GM19025 (cell line): ENCODE data around the gene TAF4.
"Not testable (repeated sequence)": the region's sequence is repeated elsewhere in the genome, so short reads cannot be mapped to it uniquely, and the experiment has no call there.

Experiments
- ATAC-seq: cut with Tn5 transposase; IDR thresholded peaks from one replicate; pipeline ENCODE4 v1.9.1; 2021; ENCODE audit warnings: mild to moderate bottlenecking, low read depth, moderate library complexity; ENCODE audit not compliant: unreplicated experiment

TAF4 gene, protein sequence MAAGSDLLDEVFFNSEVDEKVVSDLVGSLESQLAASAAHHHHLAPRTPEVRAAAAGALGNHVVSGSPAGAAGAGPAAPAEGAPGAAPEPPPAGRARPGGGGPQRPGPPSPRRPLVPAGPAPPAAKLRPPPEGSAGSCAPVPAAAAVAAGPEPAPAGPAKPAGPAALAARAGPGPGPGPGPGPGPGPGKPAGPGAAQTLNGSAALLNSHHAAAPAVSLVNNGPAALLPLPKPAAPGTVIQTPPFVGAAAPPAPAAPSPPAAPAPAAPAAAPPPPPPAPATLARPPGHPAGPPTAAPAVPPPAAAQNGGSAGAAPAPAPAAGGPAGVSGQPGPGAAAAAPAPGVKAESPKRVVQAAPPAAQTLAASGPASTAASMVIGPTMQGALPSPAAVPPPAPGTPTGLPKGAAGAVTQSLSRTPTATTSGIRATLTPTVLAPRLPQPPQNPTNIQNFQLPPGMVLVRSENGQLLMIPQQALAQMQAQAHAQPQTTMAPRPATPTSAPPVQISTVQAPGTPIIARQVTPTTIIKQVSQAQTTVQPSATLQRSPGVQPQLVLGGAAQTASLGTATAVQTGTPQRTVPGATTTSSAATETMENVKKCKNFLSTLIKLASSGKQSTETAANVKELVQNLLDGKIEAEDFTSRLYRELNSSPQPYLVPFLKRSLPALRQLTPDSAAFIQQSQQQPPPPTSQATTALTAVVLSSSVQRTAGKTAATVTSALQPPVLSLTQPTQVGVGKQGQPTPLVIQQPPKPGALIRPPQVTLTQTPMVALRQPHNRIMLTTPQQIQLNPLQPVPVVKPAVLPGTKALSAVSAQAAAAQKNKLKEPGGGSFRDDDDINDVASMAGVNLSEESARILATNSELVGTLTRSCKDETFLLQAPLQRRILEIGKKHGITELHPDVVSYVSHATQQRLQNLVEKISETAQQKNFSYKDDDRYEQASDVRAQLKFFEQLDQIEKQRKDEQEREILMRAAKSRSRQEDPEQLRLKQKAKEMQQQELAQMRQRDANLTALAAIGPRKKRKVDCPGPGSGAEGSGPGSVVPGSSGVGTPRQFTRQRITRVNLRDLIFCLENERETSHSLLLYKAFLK

DNA sequence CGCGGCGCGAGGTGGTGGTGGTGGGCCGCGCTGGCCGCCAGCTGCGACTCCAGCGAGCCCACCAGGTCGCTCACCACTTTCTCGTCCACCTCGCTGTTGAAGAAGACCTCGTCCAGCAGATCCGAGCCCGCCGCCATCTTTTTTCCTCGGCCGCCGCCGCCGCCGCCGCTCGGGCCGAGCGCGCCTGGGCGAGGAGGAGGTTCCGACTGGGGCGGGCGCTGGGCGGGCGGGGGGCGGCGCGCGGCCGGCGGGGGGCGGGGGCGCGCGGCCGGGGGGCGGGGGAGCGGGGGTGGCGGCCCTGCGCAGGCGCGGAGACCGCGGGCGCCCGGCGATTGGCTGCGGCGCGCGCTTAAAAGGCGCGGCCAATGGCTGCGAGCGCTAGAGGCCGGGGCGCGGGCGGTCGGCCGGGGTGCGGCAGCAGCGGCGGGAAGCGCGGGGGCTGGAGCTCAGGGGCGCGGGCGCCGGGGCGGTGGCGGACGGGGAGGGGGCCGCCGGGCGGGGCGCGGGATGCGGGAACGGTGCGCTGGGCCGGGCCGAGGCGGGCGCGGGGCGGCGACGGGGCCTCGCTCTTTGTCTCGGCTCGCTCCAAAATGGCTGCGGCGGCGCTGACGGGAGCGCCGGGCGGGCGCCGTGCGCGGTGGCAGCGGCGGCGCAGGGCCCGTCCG is at the start of gene TAF4:
TAF4 (minus strand) TSS at position 208 of the 665 bp plus-strand sequence; CDS start at position 137, 71 bp downstream.
- peak; percentile 68 for ATAC-seq

DNA sequence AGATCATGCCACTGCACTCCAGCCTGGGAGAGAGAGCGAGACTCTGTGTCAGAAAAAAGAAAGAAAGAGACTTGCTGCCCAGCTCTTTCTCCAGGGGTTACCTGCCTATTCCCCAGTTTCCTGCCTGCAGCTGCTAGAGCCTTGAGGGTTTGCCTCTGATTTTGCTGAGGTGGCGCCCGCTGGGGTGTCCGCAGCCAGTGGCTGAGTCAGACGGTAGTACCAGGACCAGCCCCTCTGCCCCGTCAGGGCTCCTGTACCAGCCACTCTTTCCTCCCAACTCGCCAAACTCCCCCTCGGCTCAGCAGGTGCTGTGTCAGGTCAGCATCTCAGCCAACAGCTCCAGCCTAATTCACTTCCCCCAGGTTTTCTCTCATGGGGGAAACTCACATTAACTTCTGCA is 49.2 kb upstream of the TAF4 start:
- no peak for ATAC-seq

DNA sequence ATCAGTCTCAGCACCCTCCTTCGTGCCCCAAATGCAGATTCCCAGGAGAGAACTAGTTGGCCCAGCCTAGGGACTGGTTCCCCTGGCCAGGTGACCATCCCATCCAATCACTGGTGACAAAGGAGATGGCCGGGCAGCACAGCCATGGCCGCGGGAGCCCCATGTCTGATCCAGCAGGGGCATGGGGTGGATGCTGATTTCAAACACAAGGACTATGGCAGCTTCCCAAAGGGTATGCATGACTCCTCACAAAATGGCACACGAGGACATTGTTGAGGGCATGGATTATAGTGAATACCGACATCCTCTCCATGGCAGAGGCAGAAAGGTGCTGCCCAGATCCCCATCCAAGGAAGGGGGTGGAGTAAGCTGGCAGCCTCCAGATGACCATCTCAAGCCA is 46.7 kb upstream of the TAF4 start:
- ATAC-seq, result no peak

DNA sequence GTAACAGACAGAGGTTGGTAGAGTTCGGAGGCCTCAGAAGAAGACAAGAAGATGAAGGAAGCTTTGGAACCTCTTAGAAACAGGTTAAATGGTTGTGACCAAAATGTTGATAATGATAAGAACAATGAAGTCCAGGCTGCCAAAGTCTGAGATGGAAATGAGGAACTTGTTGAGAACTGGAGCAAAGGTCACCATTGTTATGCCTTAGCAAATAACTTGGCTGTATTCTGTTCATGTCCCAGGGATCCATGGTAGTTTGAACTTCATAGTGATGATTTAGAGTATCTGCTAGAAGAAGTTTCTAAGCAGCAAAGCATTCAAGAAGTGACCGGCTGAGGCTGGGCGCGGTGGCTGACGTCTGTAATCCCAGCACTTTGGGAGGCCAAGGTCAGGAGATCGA is 45.5 kb upstream of the TAF4 start:
- no peak for ATAC-seq

DNA sequence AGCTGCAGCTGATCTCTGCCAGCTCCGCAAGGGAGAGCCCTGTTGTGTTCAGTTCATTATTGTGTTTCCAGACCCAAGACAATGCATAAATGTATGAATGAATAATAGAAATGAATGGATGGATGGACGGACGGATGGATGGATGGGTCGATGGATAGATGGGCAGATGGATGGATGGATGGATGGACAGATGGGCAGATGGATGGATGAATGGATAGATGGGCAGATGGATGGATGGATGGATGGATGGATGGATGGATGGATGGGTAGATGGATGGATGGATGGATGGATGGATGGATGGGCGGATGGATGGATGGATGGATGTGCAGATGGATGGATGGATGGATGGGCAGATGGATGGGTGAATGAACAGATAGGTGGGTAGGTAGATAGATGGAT is 39.9 kb upstream of the TAF4 start:
- ATAC-seq, result no peak

DNA sequence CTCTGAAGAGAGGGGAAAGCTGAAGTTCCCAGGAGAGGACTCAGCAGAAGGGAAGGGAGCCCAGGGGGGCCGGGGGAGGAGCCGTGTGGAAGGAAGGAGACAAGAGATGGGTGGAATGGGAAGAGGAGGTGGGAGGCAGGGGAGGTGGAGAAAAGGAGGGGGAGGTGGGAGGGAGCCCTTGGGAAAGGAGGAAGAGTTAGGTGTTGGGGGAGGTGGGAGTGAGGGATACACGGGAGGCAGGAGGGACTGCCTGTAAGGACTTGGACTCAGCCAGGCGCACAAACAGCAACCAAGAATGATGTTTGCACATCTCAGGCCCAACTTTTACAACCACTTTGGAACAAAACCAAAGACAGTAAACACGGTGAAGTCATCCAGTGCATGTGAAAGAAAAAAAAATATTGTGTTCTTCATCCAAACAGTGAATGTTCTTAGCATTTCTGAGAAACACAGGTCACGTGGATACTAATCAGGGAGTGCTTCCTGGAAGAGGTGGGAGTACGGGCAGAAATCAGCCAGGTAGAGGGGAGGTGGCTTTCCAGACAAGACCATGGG is 39.2 kb upstream of the TAF4 start:
- no peak for ATAC-seq

DNA sequence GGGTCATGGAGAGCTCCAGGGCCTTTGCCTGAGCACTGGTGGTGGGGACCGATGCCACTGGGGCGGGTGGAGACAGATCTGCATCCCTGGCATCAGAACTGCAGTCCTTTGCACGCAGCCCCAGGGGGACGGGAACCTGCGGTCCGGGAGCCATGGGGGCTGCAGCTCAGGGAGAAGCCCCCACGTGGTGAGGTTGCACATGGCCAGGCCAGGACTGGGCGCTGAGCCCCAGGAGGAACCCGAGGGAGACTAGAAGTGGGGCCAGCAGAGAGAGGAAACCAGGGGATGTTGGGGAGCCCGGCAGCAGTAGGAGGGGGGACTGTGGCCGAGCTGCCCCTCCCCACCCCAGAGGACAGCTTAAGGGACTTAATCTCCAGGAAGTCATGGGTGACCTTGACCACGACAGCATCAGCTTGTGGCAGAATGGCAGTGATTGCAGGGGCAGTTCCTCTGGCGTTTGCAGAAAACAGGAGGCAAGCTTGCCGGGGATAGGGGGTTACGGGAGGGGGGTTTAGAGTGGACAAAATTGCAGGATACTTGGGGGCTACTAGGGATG is 38.6 kb upstream of the TAF4 start:
- no peak for ATAC-seq

DNA sequence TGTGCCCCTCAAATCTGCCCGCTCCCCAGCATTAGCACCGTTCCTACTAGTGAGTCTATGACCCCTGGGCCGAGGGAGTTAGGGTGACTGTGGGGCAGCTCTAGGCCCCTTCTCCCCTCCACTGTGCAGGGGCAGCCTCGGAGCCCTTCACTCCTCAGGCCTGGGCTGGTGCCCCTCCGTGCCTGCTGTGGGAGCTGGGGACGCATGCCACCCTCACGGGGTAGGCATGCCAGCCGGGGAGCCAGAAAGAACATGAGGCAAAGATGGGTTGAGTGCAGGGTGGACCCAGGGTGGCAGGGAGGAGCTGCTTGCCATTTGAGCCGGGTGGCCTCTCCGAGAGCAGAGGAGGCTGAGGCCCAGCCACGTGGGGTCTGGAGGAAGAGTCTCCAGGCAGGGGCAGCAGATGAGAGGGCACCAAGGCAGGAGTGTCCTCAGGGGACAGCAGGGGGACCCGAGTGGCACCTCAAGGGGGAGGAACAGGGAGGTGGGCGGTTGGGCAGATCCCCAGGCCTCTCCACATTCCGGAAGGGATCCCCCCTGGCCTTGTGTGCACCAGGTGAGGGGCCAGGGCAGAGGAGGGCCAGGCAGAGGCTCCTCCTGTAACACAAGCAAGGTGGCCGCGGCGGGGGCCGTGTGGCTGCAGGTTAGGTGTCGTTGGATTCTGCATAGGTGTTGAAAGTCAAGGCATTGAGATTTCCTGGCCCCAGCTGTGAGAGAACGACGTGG is 38.0 kb upstream of the TAF4 start:
- no peak for ATAC-seq

DNA sequence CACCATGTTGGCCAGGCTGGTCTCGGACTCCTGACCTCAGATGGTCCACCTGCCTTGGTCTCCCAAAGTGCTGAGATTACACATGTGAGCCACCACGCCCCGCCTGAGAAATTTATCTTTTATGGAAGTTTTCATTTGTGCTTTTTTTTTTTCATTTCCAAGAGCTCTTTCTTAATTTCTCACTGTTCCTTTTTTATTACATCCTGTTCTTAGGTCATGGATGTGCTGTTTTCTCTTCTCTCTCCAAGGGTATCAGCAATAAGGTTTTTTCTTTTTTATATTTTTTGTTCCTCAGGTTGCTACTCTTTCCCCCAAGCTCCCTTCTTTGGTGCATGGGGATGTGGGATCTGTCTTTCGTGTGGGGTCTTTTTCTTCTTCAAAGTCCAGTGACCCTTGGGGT is 35.4 kb upstream of the TAF4 start:
- ATAC-seq, result no peak

DNA sequence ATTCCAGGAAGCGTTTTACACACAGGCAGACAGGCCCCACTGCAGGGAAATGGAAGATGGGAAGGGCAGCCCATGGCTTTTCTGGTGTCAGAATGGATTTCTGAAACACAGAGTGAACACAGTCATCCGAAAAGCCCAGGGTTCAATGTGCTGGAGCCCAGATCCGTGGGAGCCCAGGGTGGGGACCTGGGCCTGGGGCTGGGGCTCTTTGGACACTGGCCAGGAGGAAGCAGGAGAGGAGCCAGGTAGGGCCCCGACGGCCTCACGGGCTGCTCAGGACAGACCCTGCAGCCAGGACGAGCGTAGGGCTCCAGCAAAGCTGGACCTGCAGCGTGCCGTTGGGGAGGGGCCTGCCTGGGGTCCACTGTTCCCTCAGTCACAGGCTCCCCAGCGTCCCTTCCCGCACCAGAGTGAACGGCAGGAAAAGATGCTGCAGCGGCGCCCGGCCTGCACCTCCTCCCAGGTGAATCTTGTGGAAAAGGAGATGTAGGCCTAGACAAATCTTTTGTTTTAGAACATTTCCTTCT is 32.3 kb upstream of the TAF4 start:
- no peak for ATAC-seq

DNA sequence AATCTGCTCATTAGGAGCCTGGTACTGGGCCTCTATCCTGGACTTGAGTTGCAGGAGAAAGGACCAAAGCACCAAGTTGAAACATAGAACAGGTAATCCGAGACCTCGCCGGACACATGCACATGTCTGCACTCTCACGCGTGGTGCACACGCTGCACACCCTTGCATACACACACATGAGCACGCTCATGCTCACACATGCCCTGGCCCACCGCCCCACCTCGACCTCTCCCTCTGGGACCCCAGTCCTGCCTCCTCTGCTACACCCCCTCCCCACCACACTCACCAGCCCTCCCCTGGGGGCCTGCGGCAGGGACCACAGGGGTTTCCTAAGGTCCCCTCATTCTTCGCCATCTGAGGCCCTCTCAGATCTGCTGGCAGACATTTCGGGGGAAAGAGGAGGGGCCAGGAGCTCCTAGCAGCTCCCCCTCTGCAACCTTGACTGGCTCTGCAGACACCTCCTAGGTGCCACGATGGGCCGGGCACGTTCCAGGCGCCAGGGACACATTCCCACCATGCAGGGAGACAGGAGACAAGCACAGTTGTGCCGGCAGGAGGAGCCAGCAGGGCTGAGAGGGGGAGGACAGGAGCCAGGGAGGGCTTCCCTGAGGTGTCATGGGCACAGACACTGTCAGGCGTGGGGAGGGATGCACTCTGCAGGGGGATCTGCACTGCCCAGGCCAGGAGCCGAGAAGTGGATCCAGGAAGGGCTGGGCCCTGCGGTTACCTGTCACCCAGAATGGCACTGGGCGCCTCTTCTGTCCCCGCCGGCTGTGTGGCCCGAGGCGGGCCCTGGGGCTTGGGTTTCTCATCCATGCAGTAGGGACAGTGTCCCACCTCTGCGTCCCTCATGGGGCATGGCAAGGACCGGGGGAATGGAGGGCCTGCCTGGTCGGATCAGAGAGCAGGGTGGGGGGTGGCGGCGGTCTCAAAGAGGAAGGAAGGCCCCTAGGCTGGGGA is 31.0 kb upstream of the TAF4 start:
- ATAC-seq, result no peak

DNA sequence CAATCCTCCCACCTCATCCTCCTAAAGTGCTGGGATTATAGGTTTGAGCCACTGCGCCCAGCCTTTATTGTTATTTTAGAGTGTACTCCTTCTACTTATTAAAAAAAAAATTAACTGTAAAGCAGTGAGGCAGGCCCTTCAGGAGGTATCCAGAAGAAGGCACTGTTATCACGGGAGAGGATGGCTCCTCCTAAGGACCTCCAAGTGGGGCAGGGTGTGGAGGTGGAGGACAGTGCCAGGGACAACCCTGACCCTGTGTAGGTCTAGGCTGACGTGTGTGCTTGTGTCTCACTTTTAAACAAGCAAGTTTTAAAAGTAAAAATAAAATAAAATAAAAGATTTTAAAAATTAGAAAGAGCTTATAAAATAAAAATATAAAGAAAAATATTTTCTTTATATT is 23.7 kb upstream of the TAF4 start:
- no peak for ATAC-seq

DNA sequence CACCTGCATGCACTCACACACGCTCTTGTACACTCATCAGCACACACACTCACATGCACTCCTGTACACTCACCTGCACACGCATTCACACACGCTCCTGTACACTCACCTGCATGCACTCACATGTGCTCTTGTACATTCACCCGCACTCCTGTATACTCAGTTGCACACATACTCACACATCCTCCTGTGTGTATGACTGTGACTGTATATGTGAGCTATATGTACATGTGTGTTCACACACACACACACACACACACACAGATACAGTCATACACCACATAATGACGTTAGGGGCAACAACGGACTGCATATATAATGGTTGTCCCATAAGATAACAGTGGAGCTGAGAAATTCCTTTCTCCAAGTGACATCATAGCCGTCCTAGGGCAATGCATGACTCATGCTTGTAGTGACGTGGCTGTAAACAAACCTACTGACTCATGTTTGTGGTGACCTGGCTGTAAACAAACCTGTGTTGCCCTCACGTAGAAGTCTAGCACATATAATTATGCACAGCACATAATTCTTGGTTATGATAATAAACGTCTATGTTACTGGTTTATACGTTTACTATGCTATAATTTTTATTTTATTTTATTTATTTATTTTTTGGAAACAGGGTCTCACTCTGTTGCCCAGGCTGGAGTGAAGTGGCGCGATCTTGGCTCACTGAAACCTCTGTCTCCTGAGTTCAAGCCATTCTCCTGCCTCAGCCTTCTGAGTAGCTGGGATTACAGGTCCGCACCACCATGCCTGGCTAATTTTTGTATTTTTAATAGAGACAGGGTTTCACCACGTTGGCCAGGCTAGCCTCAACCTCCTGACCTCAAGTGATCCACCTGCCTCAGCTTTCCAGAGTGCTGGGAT is 22.8 kb upstream of the TAF4 start:
- no peak for ATAC-seq

DNA sequence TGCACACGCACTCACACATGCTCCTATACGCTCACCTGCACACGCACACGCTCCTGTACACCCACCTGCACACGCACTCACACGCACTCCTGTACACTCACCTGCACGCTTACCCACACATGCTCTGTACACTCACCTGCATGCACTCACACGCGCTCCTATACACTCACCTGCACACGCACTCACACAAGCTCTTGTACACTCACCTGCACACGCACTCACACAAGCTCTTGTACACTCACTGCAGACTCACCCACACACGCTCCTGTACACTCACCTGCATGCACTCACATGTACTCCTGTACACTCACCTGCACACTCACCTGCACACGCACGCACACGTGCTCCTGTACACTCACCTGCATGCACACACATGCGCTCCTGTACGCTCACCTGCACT is 22.0 kb upstream of the TAF4 start:
- ATAC-seq, result no peak

DNA sequence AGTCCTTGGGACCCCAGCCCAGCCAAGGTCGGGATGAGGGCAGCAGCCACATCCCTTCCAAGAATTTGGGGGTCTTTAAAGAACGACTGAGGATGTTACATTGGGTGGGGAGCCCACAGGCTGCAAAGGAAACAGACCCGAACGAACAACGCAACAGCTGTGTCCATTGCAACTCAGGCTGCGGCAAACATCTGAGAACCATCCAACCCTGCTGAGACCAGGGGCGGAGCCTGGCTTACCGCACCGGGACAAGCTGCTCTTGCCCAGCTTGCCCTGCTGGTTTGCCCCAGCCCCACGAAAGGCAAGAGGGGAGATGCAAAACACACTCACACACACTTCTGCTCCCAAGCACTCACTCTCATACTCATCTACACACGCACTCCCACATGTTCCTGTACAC is 21.5 kb upstream of the TAF4 start:
- ATAC-seq, result no peak

DNA sequence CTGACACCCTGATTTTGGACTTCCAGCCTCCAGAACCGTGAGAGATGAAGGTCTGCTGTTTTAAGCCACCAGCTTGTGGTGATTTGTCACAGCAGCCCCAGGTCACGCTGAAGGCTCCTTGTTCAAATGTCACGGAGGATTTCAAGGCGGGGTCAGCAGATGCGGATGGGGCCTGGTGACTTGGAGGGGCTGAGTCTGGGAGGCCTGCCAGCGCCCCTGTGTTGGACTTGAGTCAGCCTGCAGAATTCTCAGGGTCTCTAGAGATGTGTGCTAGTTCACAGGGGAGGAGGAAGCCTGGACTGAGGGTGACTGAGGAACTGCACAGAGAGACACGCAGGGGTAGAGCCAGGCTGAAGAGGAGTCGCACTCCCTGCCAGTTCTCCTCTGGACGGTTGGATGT is 19.5 kb upstream of the TAF4 start:
- no peak for ATAC-seq

DNA sequence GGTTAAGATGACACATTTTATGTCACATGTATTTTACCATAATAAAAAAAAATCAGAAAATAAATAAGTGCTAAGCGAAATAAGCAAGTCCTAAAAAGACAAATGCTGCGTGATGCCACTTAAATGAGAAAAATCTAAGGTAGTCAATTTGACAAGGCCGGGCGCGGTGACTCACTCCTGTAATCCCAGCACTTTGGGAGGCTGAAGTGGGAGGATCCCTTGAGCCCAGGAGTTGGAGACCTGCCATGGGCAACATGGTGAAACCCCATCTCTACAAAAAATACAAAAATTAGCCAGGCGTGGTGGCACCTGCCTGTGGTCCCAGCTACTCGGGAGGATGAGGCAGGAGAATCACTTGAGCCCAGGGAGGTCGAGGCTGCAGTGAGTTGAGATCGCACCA is 18.5 kb upstream of the TAF4 start:
- ATAC-seq, result not testable (repeated sequence)
